B cell (primary cell): ENCODE measurements around the gene ZEB2. TPM values are rescaled to one million over a fixed set of nuclear protein-coding genes. Genes with fewer than 3 reads are reported as not detected.
A peak's percentile ranks its signal among the peaks of the same experiment; 100 is the strongest.

Experiments used
- ATAC-seq: fragments of 200-7000 bp; cut with Tn5 transposase; one replicate; pipeline ENCODE4 v1.10.0; 2021; ENCODE audit warnings: low read depth, mild to moderate bottlenecking, moderate number of reproducible peaks, moderate library complexity
- CTCF ChIA-PET: fragments of 350-600 bp; sonication (Branson Sonifier 250); formaldehyde crosslinking; loops from one replicate; lab custom pipeline; 2021; ENCODE audit warnings: antibody characterized with exemption, inconsistent platforms; lab: Charles Lee
- POLR2A ChIA-PET: fragments of 350-600 bp; sonication (Branson Sonifier 250); formaldehyde crosslinking; loops from one replicate; lab custom pipeline; 2021; ENCODE audit warnings: antibody characterized with exemption; lab: Charles Lee
- DNase-seq: peaks from one replicate; pipeline ENCODE4 v3.0.0; 2013
- H2AFZ ChIP-seq: 2 replicates; pipeline ENCODE4 v1.6.1; 2012; ENCODE audit warnings: mild to moderate bottlenecking, low read depth, low read length; ENCODE audit not compliant: insufficient read depth, poor library complexity, severe bottlenecking
- H3K27ac ChIP-seq, 2 donors: 1 replicate in 1 of 2; 2 replicates in 1 of 2; pipeline ENCODE4 v1.5.1; 2012 to 2013; ENCODE audit warnings: low read length in 2 of 2, mild to moderate bottlenecking in 2 of 2, moderate library complexity in 1 of 2
- H3K27me3 ChIP-seq, 4 experiments: fragments of 200-600 bp in 1 of 4; sonication (generic) in 1 of 4; replicated peaks in 1 of 4; 1 replicate in 2 of 4; 2 replicates in 2 of 4; pipeline versions ENCODE4 v1.6.1 to v1.7.0; 2013 to 2016; ENCODE audit warnings: low read length in 3 of 4, mild to moderate bottlenecking in 2 of 4, mixed read lengths in 1 of 4, moderate library complexity in 1 of 4; ENCODE audit not compliant: insufficient read depth in 4 of 4, control insufficient read depth in 3 of 4; ENCODE audit errors: control extremely low read depth in 1 of 4
- H3K36me3 ChIP-seq, 2 experiments: replicated peaks in 1 of 2; 1 replicate in 1 of 2; 2 replicates in 1 of 2; pipeline versions ENCODE4 v1.6.1 to v1.7.1; 2013; ENCODE audit warnings: low read length in 1 of 2; ENCODE audit not compliant: insufficient read depth in 2 of 2, control insufficient read depth in 1 of 2; ENCODE audit errors: control extremely low read depth in 1 of 2, extremely low read depth in 1 of 2
- H3K4me1 ChIP-seq, 2 donors: fragments of 200-600 bp in 1 of 2; sonication (generic) in 1 of 2; 1 replicate in 1 of 2; 2 replicates in 1 of 2; pipeline versions ENCODE4 v1.5.1 to v1.6.1; 2013 to 2017; ENCODE audit warnings: low read length in 2 of 2; ENCODE audit not compliant: control insufficient read depth in 2 of 2, insufficient read depth in 2 of 2
- H3K4me2 ChIP-seq: replicated peaks from 2 replicates; pipeline ENCODE3; 2012; ENCODE audit warnings: mild to moderate bottlenecking, low read depth, low read length; ENCODE audit not compliant: poor library complexity, severe bottlenecking
- H3K4me3 ChIP-seq, 5 experiments: fragments of 200-600 bp in 1 of 5; sonication (generic) in 1 of 5; 1 replicate in 3 of 5; 2 replicates in 2 of 5; pipeline versions ENCODE4 v1.5.1 to v1.7.0; 2011 to 2016; ENCODE audit warnings: low read length in 4 of 5, mild to moderate bottlenecking in 4 of 5, low read depth in 2 of 5, control low read depth in 1 of 5, moderate library complexity in 1 of 5; ENCODE audit not compliant: insufficient read depth in 1 of 5; ENCODE audit errors: control extremely low read depth in 1 of 5, extremely low read depth in 1 of 5
- H3K79me2 ChIP-seq: fragments of 200-600 bp; sonication (generic); one replicate; pipeline ENCODE4 v1.6.0; 2016; ENCODE audit warnings: low read length; ENCODE audit not compliant: control insufficient read depth, insufficient read depth
- H3K9ac ChIP-seq: fragments of 200-600 bp; sonication (generic); 2 replicates; pipeline ENCODE4 v1.6.1; 2017; ENCODE audit warnings: mild to moderate bottlenecking, low read length, moderate library complexity
- H3K9me3 ChIP-seq, 3 donors: one replicate each; pipeline versions ENCODE4 v1.6.1 to v1.7.1; 2013; ENCODE audit warnings: low read length in 2 of 3; ENCODE audit not compliant: control insufficient read depth in 2 of 3, insufficient read depth in 1 of 3; ENCODE audit errors: control extremely low read depth in 1 of 3
- H4K20me1 ChIP-seq: 2 replicates; pipeline ENCODE4 v1.6.0; 2012; ENCODE audit warnings: mild to moderate bottlenecking, low read length; ENCODE audit not compliant: insufficient read depth, control insufficient read depth, poor library complexity, severe bottlenecking
- H3K27ac Mint-ChIP-seq: one replicate; pipeline ENCODE4 v1.8.0; 2021; ENCODE audit warnings: mixed read lengths
- H3K27me3 Mint-ChIP-seq: one replicate; pipeline ENCODE4 v1.8.0; 2021; ENCODE audit warnings: mixed read lengths
- H3K4me1 Mint-ChIP-seq: one replicate; pipeline ENCODE4 v1.8.0; 2021; ENCODE audit warnings: mixed read lengths
- H3K4me3 Mint-ChIP-seq: one replicate; pipeline ENCODE4 v1.8.0; 2021; ENCODE audit warnings: mixed read lengths
- H3K9me3 Mint-ChIP-seq: one replicate; pipeline ENCODE4 v1.8.0; 2022; ENCODE audit warnings: mixed read lengths; ENCODE audit not compliant: insufficient read depth
- CTCF ChIP-seq: fragments of 200-600 bp; IDR thresholded peaks from one replicate; pipeline ENCODE4 v1.8.0; 2022; ENCODE audit warnings: antibody characterized with exemption, mild to moderate bottlenecking
- EZH2 ChIP-seq: IDR thresholded peaks from 2 replicates; pipeline ENCODE4 v1.6.1; 2012; ENCODE audit warnings: borderline replicate concordance, low read depth, mild to moderate bottlenecking, moderate library complexity, low read length; ENCODE audit not compliant: insufficient read depth, poor library complexity, severe bottlenecking
- WGBS: methylation state at CpG from one replicate; pipeline ENCODE4 v1.1.5; 2013; ENCODE audit warnings: missing lambda C conversion rate; ENCODE audit not compliant: insufficient coverage; 5-methylcytosine and 5-hydroxymethylcytosine counted together
- intact Hi-C: fragments of 100-400 bp; cut with micrococcal nuclease; formaldehyde crosslinking; loops from one replicate; pipeline ENCODE4 v1.10.0; 2022
- polyA plus RNA-seq: library from polyadenylated mRNA; depleted of rRNA; stranded (reverse); fragments of >200 nt; gene quantifications from 2 replicates; pipeline ENCODE4 v1.2.3, GENCODE V29; 2012
- total RNA-seq, 2 donors: library from RNA; stranded (reverse); fragments of 120-200 nt in 1 of 2; gene quantifications; 1 replicate in 1 of 2; 2 replicates in 1 of 2; pipeline versions ENCODE4 v1.2.3 to v1.2.4, GENCODE V29; 2013 to 2022

The ZEB2 gene
- total and polyA plus RNA-seq, 2 donors (not counting 1 experiment from before 2014, with no cell fraction given), result 56.3 to 217 TPM

- ATAC-seq (no peak), DNase-seq (no peak)
- Mint-ChIP-seq H3K27ac (peak overlapping the region; percentile 13), H3K27me3 (no peaks in the 10 kb centered on the region), H3K4me3 (no peak overlapping the region), H3K4me1 (peaks cover 68% of the 10 kb centered on the region), H3K9me3 (no peaks in the 10 kb centered on the region)
- Histone ChIP-seq H3K27me3 (no peaks in the 10 kb centered on the region), H3K4me1 (peaks cover 11 to 25% of the 10 kb centered on the region in 2 donors), H3K4me3 (no peak overlapping the region), H3K4me2 (no peak overlapping the region), H3K9ac (no peak overlapping the region), H3K27ac (no peak overlapping the region), H4K20me1 (peaks cover 63% of the 10 kb centered on the region), H3K36me3 (peaks cover 12% of the 10 kb centered on the region in 2 experiments), H3K79me2 (peaks cover 93% of the 10 kb centered on the region), H3K9me3 (no peaks in the 10 kb centered on the region), H2AFZ (no peak overlapping the region)
- intact Hi-C loops, result no loop called here
- ChIA-PET POLR2A (interaction anchor here (0.7 kb wide), 1 partner anchor 8 kb away, joined by 3 read pairs; no protein-coding TSS in a partner anchor), CTCF (interaction anchor here (0.8 to 1.7 kb wide), 2 partner anchors 10 to 60 kb away, joined by 3 to 6 read pairs; no protein-coding TSS in a partner anchor)
- TF ChIP-seq EZH2 (no peak), CTCF (no peak)
- WGBS, result 97% methylated on average over 4 of the region's 4 CpGs
These were observed 72.4 kb downstream of the ZEB2 start for GRCh38 chr2:144447535-144447934.

- H3K4me2 ChIP-seq, result no peak overlapping the region
- no peaks in the 10 kb centered on the region for H3K9me3 ChIP-seq
- intact Hi-C loops, result no loop called here
- POLR2A ChIA-PET, result no interaction called here
- H3K27ac ChIP-seq, result no peak overlapping the region
- H3K27me3 ChIP-seq, result no peaks in the 10 kb centered on the region
- H3K4me3 ChIP-seq, result no peak overlapping the region
- peaks cover 65% of the 10 kb centered on the region for H4K20me1 ChIP-seq
- no peak for TF ChIP-seq CTCF
- no peak for TF ChIP-seq EZH2
- H3K27me3 Mint-ChIP-seq, result no peaks in the 10 kb centered on the region
- H3K27ac Mint-ChIP-seq, result peak overlapping the region; percentile 4
- H3K79me2 ChIP-seq, result peaks cover 91% of the 10 kb centered on the region
- peaks cover 16 to 32% of the 10 kb centered on the region in 2 donors for H3K4me1 ChIP-seq
- H3K4me1 Mint-ChIP-seq, result peaks cover 67% of the 10 kb centered on the region
- ATAC-seq (no peak), DNase-seq (no peak)
- H2AFZ ChIP-seq, result no peak overlapping the region
- 93% methylated on average over 2 of the region's 3 CpGs for WGBS
- no peaks in the 10 kb centered on the region for H3K9me3 Mint-ChIP-seq
- H3K36me3 ChIP-seq, result peaks cover 10 to 11% of the 10 kb centered on the region in 2 experiments
- H3K9ac ChIP-seq, result no peak overlapping the region
- CTCF ChIA-PET, result no interaction called here
- no peak overlapping the region for H3K4me3 Mint-ChIP-seq
These were observed 73.8 kb downstream of the ZEB2 start for GRCh38 chr2:144446136-144446535.
